Hematopoietic multipotent progenitor cell (in vitro differentiated cells): Measurements from ENCODE around the gene DEFB110. TPM values are rescaled to one million over a fixed set of nuclear protein-coding genes. Genes with fewer than 3 reads are reported as not detected.

Experiments
- total RNA-seq: library from RNA; depleted of rRNA; stranded (reverse); fragments of >200 nt; gene quantifications from one replicate; pipeline ENCODE4 v1.2.3, GENCODE V29; 2012

The DEFB110 gene
- total RNA-seq, 1 donor = not detected

Other genes starting within 250 kb of the DEFB110 start
- gene PGK2, start 234.7 kb downstream of the DEFB110 start, total RNA-seq = not detected
- not detected for gene CRISP1, start 155.5 kb downstream of the DEFB110 start, total RNA-seq
- not detected for gene DEFB114, start 57.8 kb downstream of the DEFB110 start, total RNA-seq
- gene DEFB113, start 52.4 kb downstream of the DEFB110 start, total RNA-seq = not detected
- gene DEFB112, start 27.9 kb upstream of the DEFB110 start, total RNA-seq = not detected